Caco-2 (cell line): Measurements from ENCODE around the gene C22orf31. TPM values are rescaled to one million over a fixed set of nuclear protein-coding genes. Genes with fewer than 3 reads are reported as not detected.

Experiments used
- BruUV-seq: library from RNA; stranded (reverse); fragments of 400-500 nt; replicated peaks from 2 replicates; lab custom pipeline; 2021; lab: Mats Ljungman, UMichigan
- CTCF ChIA-PET: fragments of 300-600 bp; sonication (Branson Sonifier 250); formaldehyde crosslinking; loops from one replicate; lab custom pipeline; 2022; ENCODE audit warnings: antibody characterized with exemption; lab: Charles Lee
- POLR2A ChIA-PET: fragments of 300-600 bp; sonication (Branson Sonifier 250); formaldehyde crosslinking; loops from one replicate; lab custom pipeline; 2022; ENCODE audit warnings: antibody characterized with exemption; lab: Charles Lee
- DNase-seq, 2 experiments: peaks; one replicate each; pipeline versions ENCODE4 v3.0.0 to v3.0.0-alpha.2; 2020 to 2022
- H3K27me3 ChIP-seq: replicated peaks from 2 replicates; pipeline ENCODE4 v1.6.0; 2011; ENCODE audit warnings: low read length; ENCODE audit not compliant: control insufficient read depth, insufficient read depth
- H3K36me3 ChIP-seq: 2 replicates; pipeline ENCODE4 v1.5.1; 2011; ENCODE audit warnings: low read length; ENCODE audit not compliant: control insufficient read depth, insufficient read depth
- H3K4me1 ChIP-seq: fragments of 250-450 bp; sonication (Bioruptor Pico); 2 replicates; pipeline ENCODE4 v1.5.1; 2020; ENCODE audit warnings: mild to moderate bottlenecking
- H3K4me3 ChIP-seq: 2 replicates; pipeline ENCODE4 v1.5.1; 2011; ENCODE audit warnings: low read depth, mild to moderate bottlenecking, control low read depth, low read length
- H3K9me3 ChIP-seq: fragments of 250-450 bp; sonication (Bioruptor Pico); 2 replicates; pipeline ENCODE4 v1.5.1; 2020; ENCODE audit warnings: mild to moderate bottlenecking, moderate library complexity
- H3K27ac Mint-ChIP-seq: one replicate; pipeline ENCODE4 v1.8.0; 2022; ENCODE audit warnings: mixed read lengths; ENCODE audit not compliant: unreplicated experiment
- H3K27me3 Mint-ChIP-seq: one replicate; pipeline ENCODE4 v1.8.0; 2022; ENCODE audit warnings: mixed read lengths; ENCODE audit not compliant: insufficient read depth, unreplicated experiment
- H3K36me3 Mint-ChIP-seq: one replicate; pipeline ENCODE4 v1.8.0; 2022; ENCODE audit warnings: mild to moderate bottlenecking, mixed read lengths; ENCODE audit not compliant: insufficient read depth, unreplicated experiment
- H3K4me1 Mint-ChIP-seq: one replicate; pipeline ENCODE4 v1.8.0; 2022; ENCODE audit warnings: low read depth, mixed read lengths; ENCODE audit not compliant: unreplicated experiment
- H3K4me3 Mint-ChIP-seq: one replicate; pipeline ENCODE4 v1.8.0; 2022; ENCODE audit warnings: mild to moderate bottlenecking, moderate library complexity, mixed read lengths; ENCODE audit not compliant: unreplicated experiment
- H3K9me3 Mint-ChIP-seq: one replicate; pipeline ENCODE4 v1.8.0; 2022; ENCODE audit warnings: mixed read lengths; ENCODE audit not compliant: unreplicated experiment
- CTCF ChIP-seq, 2 experiments: fragments of 200-600 bp in 1 of 2; IDR thresholded peaks; 1 replicate in 1 of 2; 2 replicates in 1 of 2; pipeline versions ENCODE4 v1.5.1 to v1.8.0; 2011 to 2022; ENCODE audit warnings: antibody characterized with exemption in 1 of 2, control low read depth in 1 of 2, inconsistent platforms in 1 of 2, low read depth in 1 of 2, low read length in 1 of 2, mild to moderate bottlenecking in 1 of 2, moderate library complexity in 1 of 2; ENCODE audit not compliant: insufficient read depth in 1 of 2, severe bottlenecking in 1 of 2, unreplicated experiment in 1 of 2
- intact Hi-C: fragments of 100-400 bp; cut with micrococcal nuclease; formaldehyde crosslinking; loops from one replicate; pipeline ENCODE4 v1.10.0; 2022; ENCODE audit not compliant: unreplicated experiment
- total RNA-seq: library from RNA; stranded (reverse); gene quantifications from 2 replicates; pipeline ENCODE4 v1.2.3, GENCODE V29; 2022

The C22orf31 gene
- total RNA-seq, 1 experiment from 2014 or later, result not detected

- no peaks in the 10 kb centered on the region for H3K27me3 Mint-ChIP-seq
- BruUV-seq, result no TSS peak
- H3K27ac Mint-ChIP-seq, result peak overlapping the region; percentile 73
- peaks cover 77% of the 10 kb centered on the region for H3K36me3 Mint-ChIP-seq
- peaks cover 1% of the 10 kb centered on the region for H3K36me3 ChIP-seq
- H3K4me3 ChIP-seq, result no peak overlapping the region
- no peak overlapping the region for H3K4me3 Mint-ChIP-seq
- DNase-seq, result no peak
- H3K9me3 Mint-ChIP-seq, result no peaks in the 10 kb centered on the region
- peaks cover 9% of the 10 kb centered on the region for H3K4me1 Mint-ChIP-seq
- no peak for TF ChIP-seq CTCF (IDR thresholded peaks at IDR 0.05; ENCODE audit: insufficient read depth in 1 of 2, low read depth in 1 of 2, low read length in 1 of 2, severe bottlenecking in 1 of 2, unreplicated experiment in 1 of 2)
- no peaks in the 10 kb centered on the region for H3K4me1 ChIP-seq
- intact Hi-C loops, result no loop called here
- ChIA-PET POLR2A (no interaction called here), CTCF (interaction anchor here (0.6 to 1.3 kb wide), 2 partner anchors 101 to 328 kb away, joined by 3 to 4 read pairs; no protein-coding TSS in a partner anchor)
- H3K27me3 ChIP-seq, result no peaks in the 10 kb centered on the region
- no peaks in the 10 kb centered on the region for H3K9me3 ChIP-seq
These were observed 8.5 kb downstream of the C22orf31 start for GRCh38 chr22:29053048-29053702.

GRCh38 chr22:29050457-29050856 lies 11.2 kb downstream of the C22orf31 start:
- no peak for DNase-seq
- H3K4me3 ChIP-seq, result no peak overlapping the region

GRCh38 chr22:29049655-29050263 lies 11.9 kb downstream of the C22orf31 start:
- H3K36me3 ChIP-seq, result peaks cover 4% of the 10 kb centered on the region
- H3K27ac Mint-ChIP-seq, result no peak overlapping the region
- no peaks in the 10 kb centered on the region for H3K27me3 ChIP-seq
- H3K9me3 ChIP-seq, result no peaks in the 10 kb centered on the region
- H3K4me1 Mint-ChIP-seq, result peaks cover 8% of the 10 kb centered on the region
- H3K4me3 ChIP-seq, result no peak overlapping the region
- H3K9me3 Mint-ChIP-seq, result no peaks in the 10 kb centered on the region
- no TSS peak for BruUV-seq
- peaks cover 89% of the 10 kb centered on the region for H3K36me3 Mint-ChIP-seq
- no peaks in the 10 kb centered on the region for H3K27me3 Mint-ChIP-seq
- intact Hi-C loops, result no loop called here
- no peak for TF ChIP-seq CTCF (IDR thresholded peaks at IDR 0.05; ENCODE audit: insufficient read depth in 1 of 2, low read depth in 1 of 2, low read length in 1 of 2, severe bottlenecking in 1 of 2, unreplicated experiment in 1 of 2)
- POLR2A ChIA-PET, result no interaction called here
- no peaks in the 10 kb centered on the region for H3K4me1 ChIP-seq
- no peak for DNase-seq
- CTCF ChIA-PET, result no interaction called here
- no peak overlapping the region for H3K4me3 Mint-ChIP-seq

More at GRCh38 chr22:29050457-29050856, 11.2 kb downstream of the C22orf31 start:
- H3K36me3 ChIP-seq, result peaks cover 4% of the 10 kb centered on the region
- H3K9me3 ChIP-seq, result no peaks in the 10 kb centered on the region
- H3K9me3 Mint-ChIP-seq, result no peaks in the 10 kb centered on the region
- H3K4me1 Mint-ChIP-seq, result peaks cover 8% of the 10 kb centered on the region
- H3K27ac Mint-ChIP-seq, result no peak overlapping the region
- no peaks in the 10 kb centered on the region for H3K4me1 ChIP-seq
- ChIA-PET CTCF (no interaction called here), POLR2A (no interaction called here)
- no peaks in the 10 kb centered on the region for H3K27me3 ChIP-seq
- H3K4me3 Mint-ChIP-seq, result no peak overlapping the region
- peaks cover 90% of the 10 kb centered on the region for H3K36me3 Mint-ChIP-seq
- intact Hi-C loops, result no loop called here
- H3K27me3 Mint-ChIP-seq, result no peaks in the 10 kb centered on the region
- no TSS peak for BruUV-seq
- TF ChIP-seq CTCF (IDR thresholded peaks at IDR 0.05; ENCODE audit: insufficient read depth in 1 of 2, low read depth in 1 of 2, low read length in 1 of 2, severe bottlenecking in 1 of 2, unreplicated experiment in 1 of 2), result no peak
